ENCODE measurements around the gene TYSND1.
A peak's percentile ranks its signal among the peaks of the same experiment; 100 is the strongest.
"Not testable (repeated sequence)": the region's sequence is repeated elsewhere in the genome, so short reads cannot be mapped to it uniquely, and the experiment has no call there.

Gene TYSND1

GRCh38 chr10:70106958-70107791 lies 39.3 kb downstream of the TYSND1 start:
- peak in 1 of 2 donors; percentile 17 for ATAC-seq

- ATAC-seq, result no peak
These were observed 44.8 kb downstream of the TYSND1 start for GRCh38 chr10:70101668-70102067.

GRCh38 chr10:70101068-70101562 lies 45.4 kb downstream of the TYSND1 start:
- not testable (repeated sequence) for ATAC-seq

GRCh38 chr10:70098271-70098670 lies 48.2 kb downstream of the TYSND1 start:
- ATAC-seq, result no peak

- ATAC-seq, result no peak
These were observed 49.0 kb downstream of the TYSND1 start for GRCh38 chr10:70097459-70097858.

GRCh38 chr10:70096705-70097420 lies 49.6 kb downstream of the TYSND1 start:
- ATAC-seq, result no peak

- ATAC-seq, result no peak
These were observed 50.3 kb downstream of the TYSND1 start for GRCh38 chr10:70096016-70096704.

GRCh38 chr10:70094250-70094649 lies 52.2 kb downstream of the TYSND1 start:
- ATAC-seq, result no peak

GRCh38 chr10:70093335-70093944 lies 53.1 kb downstream of the TYSND1 start:
- peak; percentile 81 to 90 for ATAC-seq

GRCh38 chr10:70092389-70092718 lies 54.1 kb downstream of the TYSND1 start:
- peak in 1 of 2 donors; percentile 12 for ATAC-seq

GRCh38 chr10:70090951-70091350 lies 55.5 kb downstream of the TYSND1 start:
- ATAC-seq, result no peak

- ATAC-seq, result no peak
These were observed 56.5 kb downstream of the TYSND1 start for GRCh38 chr10:70090013-70090412.

GRCh38 chr10:70088308-70088698 lies 58.2 kb downstream of the TYSND1 start:
- ATAC-seq, result no peak
